H9 (cell line): ENCODE data around the gene KIAA0825. TPM values are rescaled to one million over a fixed set of nuclear protein-coding genes. Genes with fewer than 3 reads are reported as not detected.

ENCODE experiments used
- DNase-seq: peaks from one replicate; pipeline ENCODE4 v3.0.0-alpha.2; 2017
- H2AFZ ChIP-seq: one replicate; pipeline ENCODE4 v1.6.1; 2013; ENCODE audit warnings: mild to moderate bottlenecking, low read length, control low read depth, moderate library complexity
- H2AK5ac ChIP-seq: 2 replicates; pipeline ENCODE4 v1.6.1; 2013; ENCODE audit warnings: low read length, control low read depth, mixed read lengths; ENCODE audit not compliant: insufficient read length
- H2BK120ac ChIP-seq: one replicate; pipeline ENCODE4 v1.6.1; 2013; ENCODE audit warnings: low read depth, mild to moderate bottlenecking, low read length, control low read depth, inconsistent platforms; ENCODE audit not compliant: poor library complexity, severe bottlenecking
- H2BK12ac ChIP-seq: 2 replicates; pipeline ENCODE4 v1.6.1; 2013; ENCODE audit warnings: low read length, control low read depth, mixed read lengths, low read depth; ENCODE audit not compliant: insufficient read length
- H2BK15ac ChIP-seq: 2 replicates; pipeline ENCODE4 v1.6.1; 2013; ENCODE audit warnings: low read depth, low read length, control low read depth
- H2BK20ac ChIP-seq: one replicate; pipeline ENCODE4 v1.6.1; 2013; ENCODE audit warnings: low read depth, mild to moderate bottlenecking, low read length, control low read depth, inconsistent platforms; ENCODE audit not compliant: poor library complexity, severe bottlenecking
- H2BK5ac ChIP-seq: 2 replicates; pipeline ENCODE4 v1.6.1; 2013; ENCODE audit warnings: low read length, control low read depth, mixed read lengths; ENCODE audit not compliant: insufficient read length
- H3K14ac ChIP-seq: 2 replicates; pipeline ENCODE4 v1.6.1; 2013; ENCODE audit warnings: low read length, control low read depth; ENCODE audit not compliant: insufficient read depth
- H3K18ac ChIP-seq: 2 replicates; pipeline ENCODE4 v1.6.1; 2013; ENCODE audit warnings: low read depth, mild to moderate bottlenecking, mixed read lengths, low read length, control low read depth; ENCODE audit not compliant: insufficient read length
- H3K23ac ChIP-seq: 2 replicates; pipeline ENCODE4 v1.6.1; 2013; ENCODE audit warnings: low read length, control low read depth, mixed read lengths, low read depth; ENCODE audit not compliant: insufficient read length
- H3K23me2 ChIP-seq: 2 replicates; pipeline ENCODE4 v1.6.1; 2013; ENCODE audit warnings: low read depth, mild to moderate bottlenecking, mixed read lengths, low read length, control low read depth; ENCODE audit not compliant: insufficient read length, poor library complexity, severe bottlenecking
- H3K27ac ChIP-seq: 2 replicates; pipeline ENCODE4 v1.5.1; 2013; ENCODE audit warnings: low read length, control low read depth, mixed read lengths, low read depth; ENCODE audit not compliant: insufficient read length
- H3K27me3 ChIP-seq: 2 replicates; pipeline ENCODE4 v1.6.1; 2013; ENCODE audit warnings: low read length, control low read depth, inconsistent platforms; ENCODE audit not compliant: insufficient read depth
- H3K4ac ChIP-seq: 2 replicates; pipeline ENCODE4 v1.6.1; 2013; ENCODE audit warnings: low read depth, mild to moderate bottlenecking, control low read depth, inconsistent platforms, low read length, moderate library complexity
- H3K4me1 ChIP-seq: 2 replicates; pipeline ENCODE4 v1.6.1; 2013; ENCODE audit warnings: low read length, control low read depth, inconsistent platforms; ENCODE audit not compliant: insufficient read depth
- H3K4me2 ChIP-seq: 2 replicates; pipeline ENCODE4 v1.6.1; 2013; ENCODE audit warnings: low read length, control low read depth, mixed read lengths; ENCODE audit not compliant: insufficient read length, insufficient read depth
- H3K56ac ChIP-seq: 2 replicates; pipeline ENCODE4 v1.6.1; 2013; ENCODE audit warnings: low read depth, mild to moderate bottlenecking, mixed read lengths, low read length, control low read depth; ENCODE audit not compliant: insufficient read length
- H3K79me1 ChIP-seq: 2 replicates; pipeline ENCODE4 v1.6.1; 2013; ENCODE audit warnings: low read depth, mild to moderate bottlenecking, moderate library complexity, low read length, control low read depth, inconsistent platforms; ENCODE audit not compliant: insufficient read depth, poor library complexity, severe bottlenecking
- H3K79me2 ChIP-seq: 2 replicates; pipeline ENCODE4 v1.6.1; 2013; ENCODE audit warnings: low read length, control low read depth, inconsistent platforms; ENCODE audit not compliant: insufficient read depth
- H3K9ac ChIP-seq: 2 replicates; pipeline ENCODE4 v1.6.1; 2013; ENCODE audit warnings: low read length, control low read depth, mixed read lengths; ENCODE audit not compliant: insufficient read length; ENCODE audit errors: extremely low read depth
- H3K9me3 ChIP-seq: one replicate; pipeline ENCODE4 v1.6.1; 2013; ENCODE audit warnings: low read depth, low read length, inconsistent platforms; ENCODE audit not compliant: control insufficient read depth
- H3T11ph ChIP-seq: one replicate; pipeline ENCODE4 v1.6.1; 2013; ENCODE audit warnings: mild to moderate bottlenecking, low read length, control low read depth, inconsistent platforms
- H4K20me1 ChIP-seq: one replicate; pipeline ENCODE4 v1.6.1; 2013; ENCODE audit not compliant: control insufficient read depth, insufficient read length, insufficient read depth
- H4K5ac ChIP-seq: 2 replicates; pipeline ENCODE4 v1.6.1; 2013; ENCODE audit warnings: low read depth, mild to moderate bottlenecking, mixed read lengths, low read length, control low read depth; ENCODE audit not compliant: insufficient read length
- H4K8ac ChIP-seq: replicated peaks from 2 replicates; pipeline ENCODE4 v1.6.1; 2013; ENCODE audit warnings: low read length, control low read depth, mixed read lengths, low read depth; ENCODE audit not compliant: insufficient read length
- H4K91ac ChIP-seq: 2 replicates; pipeline ENCODE4 v1.6.1; 2013; ENCODE audit warnings: low read depth, mild to moderate bottlenecking, moderate library complexity, mixed read lengths, low read length, control low read depth; ENCODE audit not compliant: insufficient read length
- H3K27ac Mint-ChIP-seq, 3 experiments: 2 replicates in 2 of 3; 3 replicates in 1 of 3; pipeline ENCODE4 v1.8.0; 2020 to 2021; ENCODE audit warnings: mixed read lengths in 3 of 3, mild to moderate bottlenecking in 1 of 3, moderate library complexity in 1 of 3
- H3K27me3 Mint-ChIP-seq: 2 replicates; pipeline ENCODE4 v1.8.0; 2021; ENCODE audit warnings: low read depth, mild to moderate bottlenecking, moderate library complexity, mixed read lengths
- H3K36me3 Mint-ChIP-seq, 3 experiments: 2 replicates in 2 of 3; 3 replicates in 1 of 3; pipeline ENCODE4 v1.8.0; 2020 to 2021; ENCODE audit warnings: low read depth in 3 of 3, mixed read lengths in 3 of 3; ENCODE audit not compliant: insufficient read depth in 1 of 3
- H3K4me1 Mint-ChIP-seq, 2 experiments: 2 replicates each; pipeline ENCODE4 v1.8.0; 2020; ENCODE audit warnings: mixed read lengths in 2 of 2
- H3K4me3 Mint-ChIP-seq, 2 experiments: 2 replicates in 1 of 2; 3 replicates in 1 of 2; pipeline ENCODE4 v1.8.0; 2020 to 2021; ENCODE audit warnings: mild to moderate bottlenecking in 2 of 2, mixed read lengths in 2 of 2, moderate library complexity in 1 of 2
- H3K9me3 Mint-ChIP-seq, 2 experiments: 2 replicates in 1 of 2; 3 replicates in 1 of 2; pipeline ENCODE4 v1.8.0; 2020; ENCODE audit warnings: mild to moderate bottlenecking in 2 of 2, mixed read lengths in 2 of 2, moderate library complexity in 1 of 2
- CTCF ChIP-seq: fragments of 200-600 bp; sonication (generic); conservative IDR thresholded peaks from 3 replicates; pipeline ENCODE4 v1.8.0; 2021; ENCODE audit warnings: antibody characterized with exemption, mild to moderate bottlenecking
- WGBS: extraction: QIAGEN DNeasy Blood & Tissue Kit; methylation state at CpG from one replicate; pipeline ENCODE4 v1.1.7; 2013; ENCODE audit warnings: missing lambda C conversion rate, low lambda C conversion rate, mixed read lengths; ENCODE audit not compliant: insufficient read length; ENCODE audit errors: extremely low coverage; 5-methylcytosine and 5-hydroxymethylcytosine counted together
- total RNA-seq: library from RNA; stranded (reverse); gene quantifications from 2 replicates; pipeline ENCODE4 v1.2.1, GENCODE V29; 2021

KIAA0825 gene
- total RNA-seq, 1 experiment from 2014 or later: 1.8 TPM

DNA sequence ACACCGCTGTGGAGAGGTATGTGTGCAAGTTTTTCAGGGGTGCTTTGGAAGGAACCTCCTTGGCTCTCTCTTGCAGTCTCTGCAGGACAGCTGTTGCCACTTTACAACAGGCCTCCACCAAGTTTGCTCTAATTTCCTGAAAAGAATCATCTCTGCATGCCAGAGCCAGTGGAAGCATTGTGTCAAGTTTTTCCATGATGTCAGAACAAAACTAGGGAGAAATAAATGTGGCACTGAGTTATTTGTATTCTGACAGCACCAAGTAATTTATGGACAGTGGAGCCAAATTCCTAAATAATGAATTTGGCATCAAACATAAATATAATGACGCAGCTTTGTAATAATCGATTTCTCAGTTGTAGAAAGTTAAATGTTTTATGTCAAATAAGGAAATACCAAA, 146.9 kb downstream of the KIAA0825 start:
- WGBS: no CpG with 5 or more reads among the region's 3 CpGs
- Histone ChIP-seq H4K5ac (no peak overlapping the region), H3K79me1 (no peaks in the 10 kb centered on the region), H2BK15ac (no peak overlapping the region), H2BK12ac (no peak overlapping the region), H3K23me2 (no peaks in the 10 kb centered on the region), H3K4ac (no peak overlapping the region), H4K20me1 (no peaks in the 10 kb centered on the region), H3K56ac (no peak overlapping the region), H2BK20ac (no peak overlapping the region), H3K27me3 (no peaks in the 10 kb centered on the region), H3K4me2 (no peak overlapping the region), H3K9ac (no peak overlapping the region), H3K27ac (no peak overlapping the region), H3K14ac (no peak overlapping the region), H3K23ac (no peak overlapping the region), H2BK5ac (no peak overlapping the region), H3T11ph (no peak overlapping the region), H2AK5ac (no peak overlapping the region), H4K8ac (no peak overlapping the region), H2AFZ (no peak overlapping the region), H3K4me1 (no peaks in the 10 kb centered on the region), H2BK120ac (no peak overlapping the region), H3K18ac (no peak overlapping the region), H4K91ac (no peak overlapping the region), H3K9me3 (no peaks in the 10 kb centered on the region), H3K79me2 (no peaks in the 10 kb centered on the region)
- no peak overlapping the region; a peak in 1 of 7 replicates for H3K27ac Mint-ChIP-seq
- no peaks in the 10 kb centered on the region for H3K27me3 Mint-ChIP-seq
- no peak for TF ChIP-seq CTCF
- no peak for DNase-seq
- H3K4me1 Mint-ChIP-seq: no peaks in the 10 kb centered on the region
- H3K4me3 Mint-ChIP-seq: no peak overlapping the region
- H3K9me3 Mint-ChIP-seq: no peaks in the 10 kb centered on the region
- no peaks in the 10 kb centered on the region for H3K36me3 Mint-ChIP-seq
